ENCODE measurements around the gene SRD5A1. TPM values are rescaled to one million over a fixed set of nuclear protein-coding genes. Genes with fewer than 3 reads are reported as not detected.
A peak's percentile ranks its signal among the peaks of the same experiment; 100 is the strongest.

Gene SRD5A1
- total RNA-seq, 3 donors from 2014 or later (not counting 1 experiment from before 2014, with no cell fraction given) = 6.5 to 11.0 (median 7.8) TPM

DNA sequence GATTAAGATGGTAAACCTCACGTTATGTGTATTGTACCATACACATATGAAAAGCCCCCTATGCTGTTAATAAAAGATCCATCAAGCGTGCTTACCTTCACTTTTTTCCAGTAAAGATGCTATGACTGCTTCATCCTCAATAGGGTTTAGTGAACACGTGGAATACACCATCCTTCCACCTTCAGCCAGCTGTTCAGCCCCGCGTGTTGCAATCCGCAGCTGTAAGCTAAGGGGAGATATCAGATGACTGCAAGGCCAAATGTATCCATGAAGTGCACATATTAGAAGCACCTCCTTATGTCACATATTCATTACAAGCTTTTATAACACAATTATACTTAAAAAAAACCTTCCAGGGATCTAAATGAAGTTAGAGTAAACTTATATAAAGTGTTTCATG, 16.6 kb upstream of the SRD5A1 start:
- Mint-ChIP-seq H3K4me1 (peaks cover 40 to 49% of the 10 kb centered on the region in 2 donors), H3K9me3 (no peaks in the 10 kb centered on the region), H3K27ac (no peak overlapping the region), H3K4me3 (no peak overlapping the region), H3K36me3 (peaks cover 49% of the 10 kb centered on the region), H3K27me3 (ENCODE audit: low read depth in 2 of 2) (no peaks in the 10 kb centered on the region)
- H3K36me3 ChIP-seq (ENCODE audit: control insufficient read depth, insufficient read depth, low read length) = peaks cover 81% of the 10 kb centered on the region
- H3K4me3 ChIP-seq (ENCODE audit: low read length) = no peak overlapping the region
- H3K27me3 ChIP-seq (ENCODE audit: control insufficient read depth, insufficient read depth, low read length) = no peaks in the 10 kb centered on the region
- H3K4me1 ChIP-seq (ENCODE audit: control insufficient read depth, insufficient read depth, low read length) = no peaks in the 10 kb centered on the region
- intact Hi-C loops (cut with micrococcal nuclease) = no loop called here
- no peak for DNase-seq
- H3K27ac ChIP-seq (ENCODE audit: low read length) = no peak overlapping the region
- 95% methylated on average over 5 of the region's 6 CpGs for WGBS (ENCODE audit: insufficient coverage)
- no peaks in the 10 kb centered on the region for H3K9me3 ChIP-seq (ENCODE audit: control insufficient read depth, insufficient read depth, low read length)
- ATAC-seq = no peak
- no peak for TF ChIP-seq CTCF (IDR thresholded peaks at IDR 0.05)

GRCh38 chr5:6623228-6623627, 10.0 kb upstream of the SRD5A1 start:
- Mint-ChIP-seq H3K4me1 (peaks cover 36 to 37% of the 10 kb centered on the region in 2 donors), H3K9me3 (peaks cover 0 to 6% of the 10 kb centered on the region in 2 donors), H3K27me3 (ENCODE audit: low read depth in 2 of 2) (no peaks in the 10 kb centered on the region), H3K36me3 (peaks cover 52% of the 10 kb centered on the region), H3K27ac (peak overlapping the region in 1 of 2 donors; percentile 1), H3K4me3 (no peak overlapping the region)
- peaks cover 64% of the 10 kb centered on the region for H3K36me3 ChIP-seq (ENCODE audit: control insufficient read depth, insufficient read depth, low read length)
- H3K4me3 ChIP-seq (ENCODE audit: low read length) = no peak overlapping the region
- no peak overlapping the region for H3K27ac ChIP-seq (ENCODE audit: low read length)
- 100% methylated on average over 3 of the region's 4 CpGs for WGBS (ENCODE audit: insufficient coverage)
- TF ChIP-seq CTCF (IDR thresholded peaks at IDR 0.05) = no peak
- DNase-seq = no peak
- ATAC-seq = no peak
- H3K27me3 ChIP-seq (ENCODE audit: control insufficient read depth, insufficient read depth, low read length) = no peaks in the 10 kb centered on the region
- intact Hi-C loops (cut with micrococcal nuclease) = no loop called here
- H3K4me1 ChIP-seq (ENCODE audit: control insufficient read depth, insufficient read depth, low read length) = no peaks in the 10 kb centered on the region
- peaks cover 3% of the 10 kb centered on the region for H3K9me3 ChIP-seq (ENCODE audit: control insufficient read depth, insufficient read depth, low read length)

- Mint-ChIP-seq H3K27ac (peak overlapping the region in 1 of 2 donors; percentile 1), H3K4me1 (peaks cover 37 to 38% of the 10 kb centered on the region in 2 donors), H3K4me3 (no peak overlapping the region), H3K27me3 (ENCODE audit: low read depth in 2 of 2) (no peaks in the 10 kb centered on the region), H3K36me3 (peaks cover 47% of the 10 kb centered on the region), H3K9me3 (peaks cover 0 to 6% of the 10 kb centered on the region in 2 donors)
- Histone ChIP-seq H3K36me3 (ENCODE audit: control insufficient read depth, insufficient read depth, low read length) (peaks cover 64% of the 10 kb centered on the region), H3K9me3 (ENCODE audit: control insufficient read depth, insufficient read depth, low read length) (peaks cover 3% of the 10 kb centered on the region), H3K4me1 (ENCODE audit: control insufficient read depth, insufficient read depth, low read length) (no peaks in the 10 kb centered on the region), H3K27ac (ENCODE audit: low read length) (no peak overlapping the region), H3K4me3 (ENCODE audit: low read length) (no peak overlapping the region), H3K27me3 (ENCODE audit: control insufficient read depth, insufficient read depth, low read length) (no peaks in the 10 kb centered on the region)
- 100% methylated on average over 3 of the region's 3 CpGs for WGBS (ENCODE audit: insufficient coverage)
- TF ChIP-seq CTCF (IDR thresholded peaks at IDR 0.05) = no peak
- intact Hi-C loops (cut with micrococcal nuclease) = no loop called here
- DNase-seq (no peak), ATAC-seq (no peak)
Observed at GRCh38 chr5:6623941-6624340, 9.3 kb upstream of the SRD5A1 start.

DNA sequence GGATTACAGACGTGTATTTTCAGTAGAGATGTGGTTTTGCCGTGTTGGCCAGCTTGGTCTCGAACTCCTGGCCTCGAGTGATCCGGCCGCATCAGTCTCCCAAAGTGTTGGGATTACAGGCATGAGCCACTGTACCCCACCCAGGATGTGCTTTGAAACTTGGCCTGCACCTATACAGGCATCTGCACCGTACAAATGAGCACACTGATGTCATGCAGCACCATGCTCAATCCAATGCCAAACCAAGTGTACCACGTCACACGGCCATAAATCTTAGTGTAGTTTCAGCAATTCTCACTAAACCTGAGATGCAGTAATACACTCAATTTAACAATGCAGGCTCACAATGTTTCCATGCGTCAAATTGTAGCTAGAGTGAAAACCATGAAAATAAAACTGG, 6.7 kb upstream of the SRD5A1 start:
- WGBS (ENCODE audit: insufficient coverage) = 92% methylated on average over 10 of the region's 10 CpGs
- Mint-ChIP-seq H3K27me3 (ENCODE audit: low read depth in 2 of 2) (no peaks in the 10 kb centered on the region), H3K36me3 (peaks cover 31% of the 10 kb centered on the region), H3K27ac (no peak overlapping the region), H3K9me3 (peaks cover 0 to 6% of the 10 kb centered on the region in 2 donors), H3K4me3 (no peak overlapping the region), H3K4me1 (peaks cover 54 to 56% of the 10 kb centered on the region in 2 donors)
- ATAC-seq = no peak
- DNase-seq = no peak
- Histone ChIP-seq H3K27me3 (ENCODE audit: control insufficient read depth, insufficient read depth, low read length) (no peaks in the 10 kb centered on the region), H3K9me3 (ENCODE audit: control insufficient read depth, insufficient read depth, low read length) (peaks cover 3% of the 10 kb centered on the region), H3K27ac (ENCODE audit: low read length) (no peak overlapping the region), H3K36me3 (ENCODE audit: control insufficient read depth, insufficient read depth, low read length) (peaks cover 60% of the 10 kb centered on the region), H3K4me3 (ENCODE audit: low read length) (no peak overlapping the region), H3K4me1 (ENCODE audit: control insufficient read depth, insufficient read depth, low read length) (peaks cover 5% of the 10 kb centered on the region)
- intact Hi-C loops (cut with micrococcal nuclease) = no loop called here
- no peak for TF ChIP-seq CTCF (IDR thresholded peaks at IDR 0.05)
